Osteocyte (in vitro differentiated cells): Measurements from ENCODE around the gene PLCG1. TPM values are rescaled to one million over a fixed set of nuclear protein-coding genes. Genes with fewer than 3 reads are reported as not detected.
A peak's percentile ranks its signal among the peaks of the same experiment; 100 is the strongest.

ENCODE experiments used
- DNase-seq: peaks from one replicate; pipeline ENCODE4 v3.0.0; 2021; ENCODE audit warnings: mixed read lengths; ENCODE audit not compliant: unreplicated experiment; ENCODE audit errors: extremely low spot score
- H3K27ac Mint-ChIP-seq: one replicate; pipeline ENCODE4 v1.8.0; 2021; ENCODE audit warnings: mild to moderate bottlenecking, mixed read lengths; ENCODE audit not compliant: unreplicated experiment
- H3K27me3 Mint-ChIP-seq: one replicate; pipeline ENCODE4 v1.8.0; 2021; ENCODE audit warnings: mixed read lengths; ENCODE audit not compliant: unreplicated experiment
- H3K36me3 Mint-ChIP-seq: one replicate; pipeline ENCODE4 v1.8.0; 2021; ENCODE audit warnings: mixed read lengths; ENCODE audit not compliant: unreplicated experiment
- H3K4me1 Mint-ChIP-seq: one replicate; pipeline ENCODE4 v1.8.0; 2021; ENCODE audit warnings: mixed read lengths; ENCODE audit not compliant: unreplicated experiment
- H3K4me3 Mint-ChIP-seq: one replicate; pipeline ENCODE4 v1.8.0; 2021; ENCODE audit warnings: mild to moderate bottlenecking, moderate library complexity, mixed read lengths; ENCODE audit not compliant: unreplicated experiment
- H3K9me3 Mint-ChIP-seq: one replicate; pipeline ENCODE4 v1.8.0; 2021; ENCODE audit warnings: mixed read lengths; ENCODE audit not compliant: unreplicated experiment
- CTCF ChIP-seq: fragments of 200-600 bp; sonication (generic); IDR thresholded peaks from 2 replicates; pipeline ENCODE4 v1.5.0; 2021; ENCODE audit warnings: antibody characterized with exemption, mild to moderate bottlenecking, moderate library complexity
- long read RNA-seq: library from polyadenylated mRNA; unstranded; transcript quantifications from one replicate; pipeline ENCODE4 v2.0.0, GENCODE V29; 2021
- total RNA-seq: library from RNA; stranded (reverse); gene quantifications from 2 replicates; pipeline ENCODE4 v1.2.1, GENCODE V29; 2021

PLCG1 gene
- total RNA-seq = 173 and 179 TPM in 2 replicates
- long read RNA-seq, partial matches to known transcripts = 19 of 23 reads
- long read RNA-seq, other reads (novel, unspliced or antisense) = 4 of 23 reads

DNA sequence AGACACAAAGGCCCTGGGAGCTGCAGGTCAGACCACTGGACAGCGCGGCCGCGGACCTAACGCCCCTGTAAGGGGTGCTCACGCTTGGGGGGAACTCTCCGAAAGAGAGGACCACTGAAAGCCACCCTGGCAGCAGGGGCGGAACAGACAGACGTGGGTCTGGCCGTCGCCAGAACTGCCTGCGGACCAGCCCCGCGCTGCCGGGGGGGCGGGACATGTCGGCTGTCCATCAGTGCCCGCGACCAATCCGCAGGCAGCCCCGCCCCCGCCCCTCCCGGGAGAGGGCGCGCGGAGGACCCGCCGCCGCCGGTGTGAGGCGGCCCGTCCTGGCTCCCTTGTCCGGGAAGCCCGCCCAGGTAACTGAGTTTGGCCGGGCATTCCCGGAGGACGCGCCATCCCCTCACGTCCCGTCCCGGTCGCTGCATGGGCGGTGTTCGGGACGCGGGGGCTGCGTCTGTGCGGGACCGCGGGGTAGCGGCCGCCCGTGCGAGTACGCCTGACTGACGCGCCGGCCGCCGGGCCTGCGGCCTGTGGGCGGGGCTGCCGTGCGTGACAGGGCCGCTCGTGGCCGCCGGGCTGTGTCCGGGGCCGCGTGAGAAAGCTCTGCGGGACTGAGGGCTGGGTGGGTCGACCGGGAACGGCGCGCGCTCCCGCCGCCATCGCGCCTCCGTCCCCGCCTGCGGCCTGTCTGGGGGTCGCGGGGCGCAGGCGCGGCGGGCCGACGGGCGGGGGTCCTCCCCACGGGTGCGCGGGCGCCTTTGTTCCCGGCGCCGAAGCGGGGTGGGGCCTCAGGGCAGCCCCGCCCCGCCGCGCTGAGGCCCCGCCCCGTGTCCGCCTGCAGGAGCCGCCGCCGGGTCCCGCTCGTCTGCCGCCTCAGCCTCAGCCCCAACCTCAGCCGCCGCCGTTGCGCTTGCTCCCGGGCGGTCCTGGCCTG is at the start of gene PLCG1:
PLCG1 (plus strand) TSS at position 864 of the 934 bp plus-strand sequence. CDS start 99 bp downstream, outside the sequence.
- Mint-ChIP-seq H3K36me3 (no peaks in the 10 kb centered on the region), H3K4me3 (peak within 1 kb of the TSS; percentile 89), H3K27ac (peak within 1 kb of the TSS; percentile 90), H3K4me1 (peaks cover 49% of the 10 kb centered on the region), H3K9me3 (no peaks in the 10 kb centered on the region), H3K27me3 (no peaks in the 10 kb centered on the region)
- peak; percentile 96 for DNase-seq
- TF ChIP-seq CTCF = no peak

DNA sequence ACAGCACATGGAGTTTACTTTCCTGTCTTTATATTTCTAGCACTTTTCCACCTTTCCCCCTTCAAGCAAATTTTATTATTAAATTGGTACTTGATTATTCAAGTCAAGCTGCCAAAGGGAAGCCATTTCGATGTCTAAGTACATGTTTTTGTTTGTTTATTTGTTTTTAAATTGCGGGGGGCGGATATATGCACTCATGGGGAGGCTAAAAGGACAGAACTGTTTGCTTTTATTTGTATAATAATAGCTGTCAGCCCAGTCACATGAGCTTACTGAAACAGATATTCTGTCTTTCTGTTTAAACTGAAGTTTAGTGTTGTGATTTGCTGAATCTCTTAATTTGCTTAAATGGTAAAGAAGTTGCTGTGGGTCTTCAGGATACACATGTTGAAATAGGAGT is 49.6 kb upstream of the PLCG1 start:
- no peaks in the 10 kb centered on the region for H3K9me3 Mint-ChIP-seq
- DNase-seq = no peak
- H3K4me3 Mint-ChIP-seq = no peak overlapping the region
- H3K27me3 Mint-ChIP-seq = no peaks in the 10 kb centered on the region
- H3K27ac Mint-ChIP-seq = no peak overlapping the region
- no peak for TF ChIP-seq CTCF
- H3K4me1 Mint-ChIP-seq = no peaks in the 10 kb centered on the region
- peaks cover 64% of the 10 kb centered on the region for H3K36me3 Mint-ChIP-seq

DNA sequence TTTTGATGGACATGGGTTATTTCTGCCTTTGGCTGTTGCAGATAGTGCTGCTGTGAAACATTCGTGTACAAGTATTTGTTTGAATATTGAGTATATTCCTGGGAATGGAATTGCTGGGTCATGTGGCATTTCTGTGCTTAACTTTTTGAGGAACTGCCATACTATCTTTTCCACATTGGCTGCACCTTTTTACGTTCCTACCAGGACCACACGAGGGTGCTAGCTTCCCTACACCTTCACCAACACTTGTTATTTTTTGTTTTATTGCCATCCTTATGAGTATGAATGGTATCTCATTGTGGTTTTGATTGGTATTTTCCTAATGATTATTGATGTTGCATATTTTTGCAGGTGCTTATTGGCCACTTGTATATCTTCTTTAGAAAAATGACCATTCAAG is 47.8 kb upstream of the PLCG1 start:
- H3K36me3 Mint-ChIP-seq = peaks cover 56% of the 10 kb centered on the region
- no peak overlapping the region for H3K4me3 Mint-ChIP-seq
- no peaks in the 10 kb centered on the region for H3K27me3 Mint-ChIP-seq
- no peaks in the 10 kb centered on the region for H3K9me3 Mint-ChIP-seq
- H3K27ac Mint-ChIP-seq = no peak overlapping the region
- no peak for DNase-seq
- TF ChIP-seq CTCF = no peak
- no peaks in the 10 kb centered on the region for H3K4me1 Mint-ChIP-seq

- H3K27ac Mint-ChIP-seq = no peak overlapping the region
- no peak overlapping the region for H3K4me3 Mint-ChIP-seq
- DNase-seq = no peak
- H3K36me3 Mint-ChIP-seq = peaks cover 46% of the 10 kb centered on the region
- TF ChIP-seq CTCF = no peak
- H3K4me1 Mint-ChIP-seq = peaks cover 2% of the 10 kb centered on the region
- H3K27me3 Mint-ChIP-seq = no peaks in the 10 kb centered on the region
- H3K9me3 Mint-ChIP-seq = no peaks in the 10 kb centered on the region
Observed at GRCh38 chr20:41091927-41092326, 45.4 kb upstream of the PLCG1 start.

DNA sequence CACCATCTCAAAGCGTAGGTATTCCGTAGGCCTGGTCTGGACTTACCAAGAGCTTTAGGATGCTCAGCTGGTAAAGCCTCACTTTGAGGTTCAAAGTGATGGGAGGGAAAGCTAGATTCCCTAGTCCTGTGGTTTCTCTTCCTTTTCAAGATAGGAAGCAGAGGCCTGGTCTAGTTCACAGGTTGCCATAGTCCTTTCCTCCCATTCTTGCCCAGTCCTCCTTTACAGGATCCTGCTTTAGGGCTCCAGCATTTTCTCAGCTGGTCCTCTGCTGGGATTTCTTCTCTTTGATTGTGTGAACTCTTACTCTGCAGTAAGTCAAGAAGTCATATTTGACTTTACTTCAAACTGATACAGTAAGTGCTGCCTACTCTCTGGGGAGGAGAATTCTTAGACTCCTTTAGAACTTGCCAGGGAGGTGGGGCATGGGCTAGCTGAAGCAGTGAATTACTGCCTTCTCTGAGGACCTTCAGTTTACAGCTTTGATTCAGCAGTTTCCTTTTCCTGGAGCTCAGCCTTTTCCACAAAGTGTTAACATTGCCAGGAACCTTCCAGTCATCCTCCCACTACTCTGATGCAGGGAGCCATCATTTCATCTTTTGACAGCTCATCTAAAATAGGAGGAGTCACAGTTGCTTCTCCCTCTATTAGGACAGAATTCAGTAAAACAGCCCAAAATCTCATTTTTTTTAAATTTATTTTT is 42.8 kb upstream of the PLCG1 start:
- Mint-ChIP-seq H3K4me3 (no peak overlapping the region), H3K27me3 (no peaks in the 10 kb centered on the region), H3K36me3 (peaks cover 49% of the 10 kb centered on the region), H3K4me1 (peaks cover 13% of the 10 kb centered on the region), H3K27ac (peak overlapping the region; percentile 34), H3K9me3 (no peaks in the 10 kb centered on the region)
- DNase-seq = no peak
- TF ChIP-seq CTCF = no peak
